HepG2 (cell line): ENCODE measurements around the gene COL8A1. TPM values are rescaled to one million over a fixed set of nuclear protein-coding genes. Genes with fewer than 3 reads are reported as not detected.

Source experiments
- AGO2 ChIP-seq: fragments of 200-400 bp; formaldehyde crosslinking; optimal IDR thresholded peaks from 2 replicates; pipeline ENCODE3; 2017; ENCODE audit warnings: mild to moderate bottlenecking, low read depth, low read length, moderate library complexity
- ATF2 ChIP-seq: sonication (generic); formaldehyde crosslinking; IDR thresholded peaks from 2 replicates; pipeline ENCODE4 v1.4.0; 2020; ENCODE audit warnings: missing genetic modification reagents
- IRF2 ChIP-seq: IDR thresholded peaks from 2 replicates; pipeline ENCODE4 v1.6.1; 2018; ENCODE audit warnings: missing genetic modification reagents, missing compliant biosample characterization
- SALL1 ChIP-seq: sonication (generic); formaldehyde crosslinking; IDR thresholded peaks from 2 replicates; pipeline ENCODE4 v1.8.0; 2022; ENCODE audit warnings: mild to moderate bottlenecking, missing genetic modification reagents
- ZNF512 ChIP-seq: sonication (generic); formaldehyde crosslinking; IDR thresholded peaks from 2 replicates; pipeline ENCODE4 v1.4.0; 2020; ENCODE audit warnings: mild to moderate bottlenecking, missing genetic modification reagents
- ZNF574 ChIP-seq: sonication (generic); formaldehyde crosslinking; IDR thresholded peaks from 2 replicates; pipeline ENCODE4 v1.4.0; 2020; ENCODE audit warnings: missing genetic modification reagents
- polyA plus RNA-seq, 8 experiments: library from polyadenylated mRNA; depleted of rRNA in 3 of 8; stranded (reverse) in 7 of 8; unstranded in 1 of 8; fragments of >200 nt; fragmentation: Illumina TruSeq in 4 of 8; extraction: Trizol in 4 of 8; gene quantifications; 2 replicates each; pipeline versions ENCODE4 v1.2.1 to v1.2.3, GENCODE V29; 2011 to 2016; ENCODE audit warnings: low read depth in 4 of 8, missing spikeins in 1 of 8, mixed read lengths in 1 of 8; ENCODE audit not compliant: insufficient read depth in 1 of 8
- total RNA-seq, 5 experiments: library from RNA; depleted of rRNA; stranded (reverse); fragments of >200 nt; fragmentation: Illumina TruSeq; extraction: Trizol; gene quantifications; 2 replicates each; pipeline ENCODE4 v1.2.3, GENCODE V29; 2016; ENCODE audit warnings: low read depth in 1 of 5
- TF ChIP-seq, protein P1 (sequence below): sonication (generic); formaldehyde crosslinking; IDR thresholded peaks from 2 replicates; pipeline ENCODE4 v1.5.0; 2020; ENCODE audit warnings: mild to moderate bottlenecking, missing genetic modification reagents, borderline replicate concordance

Gene COL8A1
- total and polyA plus RNA-seq, 2 of the 13 experiments (the other 11 are each of a cell fraction or from before 2014, with no cell fraction given): not detected

DNA sequence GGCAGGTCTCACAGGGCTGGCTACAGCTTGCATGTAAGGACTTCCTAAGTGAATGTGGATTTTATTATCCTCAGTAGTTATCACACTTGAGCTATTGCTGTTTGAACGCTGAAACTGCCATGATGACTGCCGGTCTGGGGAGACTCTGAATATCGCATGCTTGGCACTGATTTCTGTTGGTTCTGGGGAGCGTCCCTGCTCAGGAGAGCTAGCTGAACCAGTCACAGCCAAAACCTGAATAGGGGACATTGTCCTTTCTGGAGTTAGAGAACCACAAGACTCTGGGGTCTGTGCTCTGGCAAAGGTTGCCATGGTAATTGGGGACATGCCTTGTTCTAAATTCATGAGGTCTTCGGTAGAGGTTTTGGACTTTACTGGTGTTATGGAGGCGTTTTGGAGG, 210.0 kb downstream of the COL8A1 start (continued):
- TF ChIP-seq, protein P1, sequence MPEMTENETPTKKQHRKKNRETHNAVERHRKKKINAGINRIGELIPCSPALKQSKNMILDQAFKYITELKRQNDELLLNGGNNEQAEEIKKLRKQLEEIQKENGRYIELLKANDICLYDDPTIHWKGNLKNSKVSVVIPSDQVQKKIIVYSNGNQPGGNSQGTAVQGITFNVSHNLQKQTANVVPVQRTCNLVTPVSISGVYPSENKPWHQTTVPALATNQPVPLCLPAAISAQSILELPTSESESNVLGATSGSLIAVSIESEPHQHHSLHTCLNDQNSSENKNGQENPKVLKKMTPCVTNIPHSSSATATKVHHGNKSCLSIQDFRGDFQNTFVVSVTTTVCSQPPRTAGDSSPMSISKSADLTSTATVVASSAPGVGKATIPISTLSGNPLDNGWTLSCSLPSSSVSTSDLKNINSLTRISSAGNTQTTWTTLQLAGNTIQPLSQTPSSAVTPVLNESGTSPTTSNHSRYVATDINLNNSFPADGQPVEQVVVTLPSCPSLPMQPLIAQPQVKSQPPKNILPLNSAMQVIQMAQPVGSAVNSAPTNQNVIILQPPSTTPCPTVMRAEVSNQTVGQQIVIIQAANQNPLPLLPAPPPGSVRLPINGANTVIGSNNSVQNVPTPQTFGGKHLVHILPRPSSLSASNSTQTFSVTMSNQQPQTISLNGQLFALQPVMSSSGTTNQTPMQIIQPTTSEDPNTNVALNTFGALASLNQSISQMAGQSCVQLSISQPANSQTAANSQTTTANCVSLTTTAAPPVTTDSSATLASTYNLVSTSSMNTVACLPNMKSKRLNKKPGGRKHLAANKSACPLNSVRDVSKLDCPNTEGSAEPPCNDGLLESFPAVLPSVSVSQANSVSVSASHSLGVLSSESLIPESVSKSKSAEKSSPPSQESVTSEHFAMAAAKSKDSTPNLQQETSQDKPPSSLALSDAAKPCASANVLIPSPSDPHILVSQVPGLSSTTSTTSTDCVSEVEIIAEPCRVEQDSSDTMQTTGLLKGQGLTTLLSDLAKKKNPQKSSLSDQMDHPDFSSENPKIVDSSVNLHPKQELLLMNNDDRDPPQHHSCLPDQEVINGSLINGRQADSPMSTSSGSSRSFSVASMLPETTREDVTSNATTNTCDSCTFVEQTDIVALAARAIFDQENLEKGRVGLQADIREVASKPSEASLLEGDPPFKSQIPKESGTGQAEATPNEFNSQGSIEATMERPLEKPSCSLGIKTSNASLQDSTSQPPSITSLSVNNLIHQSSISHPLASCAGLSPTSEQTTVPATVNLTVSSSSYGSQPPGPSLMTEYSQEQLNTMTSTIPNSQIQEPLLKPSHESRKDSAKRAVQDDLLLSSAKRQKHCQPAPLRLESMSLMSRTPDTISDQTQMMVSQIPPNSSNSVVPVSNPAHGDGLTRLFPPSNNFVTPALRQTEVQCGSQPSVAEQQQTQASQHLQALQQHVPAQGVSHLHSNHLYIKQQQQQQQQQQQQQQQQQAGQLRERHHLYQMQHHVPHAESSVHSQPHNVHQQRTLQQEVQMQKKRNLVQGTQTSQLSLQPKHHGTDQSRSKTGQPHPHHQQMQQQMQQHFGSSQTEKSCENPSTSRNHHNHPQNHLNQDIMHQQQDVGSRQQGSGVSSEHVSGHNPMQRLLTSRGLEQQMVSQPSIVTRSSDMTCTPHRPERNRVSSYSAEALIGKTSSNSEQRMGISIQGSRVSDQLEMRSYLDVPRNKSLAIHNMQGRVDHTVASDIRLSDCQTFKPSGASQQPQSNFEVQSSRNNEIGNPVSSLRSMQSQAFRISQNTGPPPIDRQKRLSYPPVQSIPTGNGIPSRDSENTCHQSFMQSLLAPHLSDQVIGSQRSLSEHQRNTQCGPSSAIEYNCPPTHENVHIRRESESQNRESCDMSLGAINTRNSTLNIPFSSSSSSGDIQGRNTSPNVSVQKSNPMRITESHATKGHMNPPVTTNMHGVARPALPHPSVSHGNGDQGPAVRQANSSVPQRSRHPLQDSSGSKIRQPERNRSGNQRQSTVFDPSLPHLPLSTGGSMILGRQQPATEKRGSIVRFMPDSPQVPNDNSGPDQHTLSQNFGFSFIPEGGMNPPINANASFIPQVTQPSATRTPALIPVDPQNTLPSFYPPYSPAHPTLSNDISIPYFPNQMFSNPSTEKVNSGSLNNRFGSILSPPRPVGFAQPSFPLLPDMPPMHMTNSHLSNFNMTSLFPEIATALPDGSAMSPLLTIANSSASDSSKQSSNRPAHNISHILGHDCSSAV (CRISPR knock-in tag): no peak
- TF ChIP-seq IRF2 (CRISPR knock-in tag) (peak; percentile 16; the same call in 1 of the 2 replicates), ZNF512 (0 out of 2 replicates have a peak, but pooled peaks have one; percentile 38), ATF2 (CRISPR knock-in tag) (0 out of 2 replicates have a peak, but pooled peaks have one; percentile 13), ZNF574 (CRISPR knock-in tag) (peak; percentile 15; the same call in 1 of the 2 replicates), AGO2 (peak; percentile 59), SALL1 (CRISPR knock-in tag) (0 out of 2 replicates have a peak, but pooled peaks have one; percentile 30)
